SKM-1 (cell line): ENCODE data around the gene IFFO2.

Experiments
- DNase-seq: peaks from one replicate; lab custom pipeline; 2025; ENCODE audit not compliant: unreplicated experiment; lab: John Stamatoyannopoulos, UW

Gene IFFO2

DNA sequence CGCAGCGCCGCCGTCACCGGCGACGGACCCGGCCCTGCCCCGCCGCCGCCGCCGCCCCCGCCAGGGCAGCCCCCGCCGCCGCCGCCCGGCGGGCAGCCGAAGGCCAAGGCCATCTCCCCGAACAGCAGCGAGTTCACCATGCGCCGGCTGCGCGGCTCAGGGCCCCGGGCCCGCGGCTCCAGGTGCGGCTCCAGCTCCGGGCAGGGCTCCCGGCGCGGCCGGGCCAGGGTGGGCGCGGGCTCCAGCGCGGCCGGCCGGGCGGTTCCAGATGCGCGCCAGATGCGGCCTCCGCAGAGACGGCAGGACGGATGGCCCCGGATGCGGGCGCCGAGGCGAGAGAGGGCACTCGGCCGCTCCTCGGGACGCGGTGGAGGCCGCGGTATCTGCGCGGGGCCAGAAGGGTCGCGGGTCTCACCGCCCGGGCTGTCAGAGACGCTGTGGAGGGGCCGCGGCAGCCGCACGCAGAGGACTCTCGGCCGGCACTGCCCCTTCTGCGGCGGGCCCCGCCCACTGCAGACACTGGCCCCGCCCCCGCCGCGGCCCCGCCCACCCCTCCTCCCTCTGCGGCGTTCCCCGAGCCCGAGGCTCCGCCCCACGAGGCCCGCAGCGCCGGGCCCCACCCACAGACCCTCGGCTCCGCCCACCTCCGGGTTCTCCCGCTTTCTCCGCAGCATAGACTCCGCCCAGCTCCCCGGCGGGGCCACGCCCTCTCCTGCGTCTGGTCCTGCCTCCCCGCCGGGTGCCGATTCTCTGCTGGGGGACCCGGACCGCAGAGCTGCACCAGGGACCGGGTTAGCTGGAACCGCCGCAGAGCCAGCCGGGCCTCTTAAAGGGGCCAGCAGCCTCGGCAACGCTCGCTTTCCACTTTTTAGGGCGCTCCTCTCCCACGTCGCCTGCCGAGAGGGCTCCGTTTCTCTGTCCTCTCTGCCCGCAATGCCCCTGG, at the start of gene IFFO2:
IFFO2 (minus strand) TSS at position 484 of the 943 bp plus-strand sequence; CDS start at position 140, 344 bp downstream.
- DNase-seq, result peak; percentile 82

DNA sequence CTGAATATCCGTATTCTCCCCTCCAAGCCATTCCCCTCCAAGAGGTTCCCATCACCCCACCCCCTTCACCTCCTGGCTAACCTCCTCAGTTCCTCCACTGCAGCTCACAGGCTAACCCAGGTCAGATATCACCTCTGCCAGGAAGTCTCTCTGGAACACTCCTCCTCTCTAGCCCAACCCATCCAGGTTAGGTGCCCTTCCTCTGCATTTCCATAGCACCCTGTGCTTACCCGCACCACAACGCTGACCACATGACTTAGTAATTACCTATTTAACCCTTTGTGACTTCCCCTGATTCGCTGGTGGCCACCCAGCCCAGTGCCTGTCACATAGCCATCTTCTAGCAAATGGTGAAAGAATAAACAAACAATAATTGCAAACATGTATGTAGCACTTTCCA, 49.5 kb upstream of the IFFO2 start:
- DNase-seq, result no peak

DNA sequence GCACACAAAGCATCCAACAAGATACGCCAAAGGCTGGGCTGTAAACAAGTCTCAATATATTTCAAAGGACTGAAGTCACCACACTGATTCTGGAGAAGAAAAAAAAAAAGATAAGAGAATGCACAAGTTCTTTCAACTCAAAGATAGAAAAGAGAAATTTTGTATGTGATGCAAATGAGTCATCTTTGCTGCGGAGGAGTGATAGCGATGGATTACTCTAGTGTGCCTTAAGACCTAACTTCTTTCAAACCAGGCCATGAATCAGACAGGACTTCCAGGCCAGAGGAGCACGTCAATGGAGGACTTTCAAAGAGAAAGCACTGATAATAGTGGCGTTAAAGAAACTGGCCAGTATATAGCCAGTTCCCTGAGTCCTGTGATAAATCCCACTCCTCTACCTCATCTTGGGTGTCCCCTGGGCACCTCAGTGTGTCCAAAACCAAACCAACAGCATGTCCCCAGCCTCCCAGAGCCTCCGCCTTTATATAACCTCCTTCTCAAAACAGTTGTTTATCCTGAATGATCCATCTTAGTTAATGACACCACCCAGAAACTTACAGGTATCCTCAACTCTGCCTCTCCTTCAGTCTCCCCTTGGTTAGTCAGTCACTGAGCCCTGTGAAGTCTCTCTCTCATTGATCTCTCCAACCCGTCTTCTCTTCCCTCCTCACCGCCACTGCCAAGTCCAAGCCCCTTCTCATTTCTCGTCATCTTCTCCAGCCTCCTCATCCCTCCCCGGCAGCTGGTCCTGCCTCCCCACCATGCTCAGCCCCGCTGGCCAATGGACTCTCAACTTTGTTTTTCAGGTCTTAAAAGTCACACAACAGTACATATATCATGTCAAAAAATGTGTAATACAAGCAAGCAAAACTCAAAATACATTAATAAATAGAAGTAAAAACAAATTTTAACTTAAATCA, 47.2 kb upstream of the IFFO2 start:
- no peak for DNase-seq

DNA sequence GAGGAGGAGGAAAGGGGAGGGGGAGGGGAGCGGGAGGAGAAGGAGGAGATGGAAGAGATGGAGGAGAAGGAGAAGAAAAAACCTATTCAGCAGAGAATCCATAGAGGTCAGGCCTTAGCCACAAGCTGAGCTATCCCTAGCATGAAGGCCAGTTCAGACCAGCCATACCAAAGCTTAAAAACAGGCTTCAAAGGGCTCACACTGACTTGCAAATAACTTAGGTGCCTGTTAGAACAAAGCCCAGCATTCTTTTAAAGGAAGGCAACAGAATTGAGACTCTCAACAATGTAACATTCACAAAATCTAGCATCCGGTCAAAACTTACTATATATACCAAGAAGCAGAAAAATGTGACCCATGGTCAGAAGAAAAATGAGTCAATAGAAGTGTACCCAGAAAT, 43.6 kb upstream of the IFFO2 start:
- no peak for DNase-seq

DNA sequence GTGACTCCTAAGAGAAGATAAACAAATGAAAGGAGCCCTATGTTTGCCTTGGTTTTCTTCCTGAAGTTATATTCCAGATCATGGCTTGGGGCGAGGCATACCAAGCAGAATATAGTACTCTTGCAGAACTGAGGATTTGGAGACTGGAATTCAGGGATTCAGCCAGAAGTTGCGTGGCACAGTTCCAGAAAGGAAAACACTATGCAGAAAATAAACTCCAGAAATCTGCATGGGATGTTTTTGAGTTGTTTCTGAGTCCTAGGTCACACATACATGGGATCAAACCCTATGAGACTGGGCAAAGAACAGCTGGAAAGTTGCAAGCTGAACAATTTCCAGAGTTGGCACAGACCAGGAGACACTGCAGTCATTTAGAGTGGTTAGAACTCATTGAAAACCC, 42.9 kb upstream of the IFFO2 start:
- no peak for DNase-seq

DNA sequence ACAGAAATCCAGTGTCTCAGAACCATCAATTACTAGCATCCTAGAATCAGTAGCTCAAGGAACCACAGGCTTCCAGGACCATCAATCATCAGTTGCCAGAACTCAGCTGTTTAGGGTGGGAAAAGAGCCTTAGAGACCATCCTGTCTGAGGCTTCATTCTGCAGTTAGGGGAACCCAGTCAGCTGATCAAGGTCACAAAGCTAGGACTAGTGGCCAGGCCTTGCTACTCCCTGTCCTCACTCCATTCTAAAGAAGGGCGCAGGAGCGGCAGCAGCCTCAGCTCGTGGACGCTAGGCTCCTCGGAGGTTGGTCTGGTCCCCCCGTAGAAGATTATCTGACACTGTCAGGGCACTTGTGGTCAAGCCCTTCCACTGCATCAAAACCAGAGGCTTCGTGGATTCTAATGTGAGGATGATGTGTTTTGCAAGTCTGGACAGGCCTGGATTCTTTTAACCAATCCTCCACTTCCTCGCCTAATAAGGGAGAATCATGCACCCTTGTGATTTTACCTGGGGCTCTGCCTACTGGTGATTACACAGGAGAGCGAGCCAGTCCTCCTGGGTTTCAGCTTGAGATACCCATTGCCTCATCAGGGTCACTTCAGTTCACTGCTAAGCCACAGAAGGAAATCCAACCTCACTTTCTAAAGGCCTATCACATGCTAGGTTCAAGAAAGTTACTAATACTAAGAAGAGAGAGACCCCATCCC, 41.7 kb upstream of the IFFO2 start:
- DNase-seq, result peak; percentile 42

DNA sequence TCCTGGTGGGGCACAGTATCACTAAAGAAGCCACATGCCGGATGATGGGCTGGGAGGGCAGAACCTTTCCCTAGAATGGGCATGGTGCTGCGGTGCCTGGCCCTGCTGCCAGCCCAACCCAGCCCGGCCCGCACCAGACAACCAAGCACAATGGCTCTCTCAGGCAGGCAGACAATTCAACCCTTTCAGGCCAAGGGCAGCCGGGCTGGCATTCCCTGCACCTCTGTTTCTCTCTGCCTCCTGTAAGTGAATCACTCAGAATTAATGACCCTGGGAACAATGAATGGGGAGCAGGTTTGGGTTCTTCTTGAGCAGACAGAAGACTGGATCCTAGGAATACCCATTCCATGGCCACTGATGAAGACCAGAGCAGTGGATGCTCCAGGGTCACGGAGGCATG, 41.0 kb upstream of the IFFO2 start:
- no peak for DNase-seq

DNA sequence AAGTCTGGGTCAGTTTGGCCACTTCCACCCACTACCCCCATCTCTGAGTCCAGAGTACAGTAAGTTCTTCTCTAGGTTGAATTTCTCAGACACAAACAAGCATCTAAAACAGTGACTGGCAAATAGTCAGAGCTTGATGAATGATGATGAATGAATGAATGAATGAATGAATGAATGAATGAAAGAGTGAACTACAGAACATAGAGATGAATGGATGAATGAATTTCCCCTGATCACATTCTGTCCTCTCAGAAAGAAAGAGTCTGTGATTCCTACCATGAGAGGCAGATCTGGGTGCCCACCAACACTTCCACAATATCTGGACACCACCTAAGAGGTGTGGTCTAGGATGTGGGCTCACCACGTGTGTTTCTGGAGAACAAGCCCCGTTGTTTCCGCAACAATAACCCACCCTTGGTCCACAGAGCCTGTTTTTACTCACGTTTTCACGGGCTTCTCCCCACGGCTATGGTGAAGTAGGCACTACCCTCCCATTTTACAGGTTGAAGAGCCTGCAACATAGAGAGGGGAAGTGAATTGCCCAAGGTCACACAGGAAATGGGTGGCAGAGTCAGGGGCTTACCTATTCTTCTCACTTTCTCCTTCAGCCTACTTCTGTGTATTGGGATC, 40.2 kb upstream of the IFFO2 start:
- DNase-seq, result no peak

DNA sequence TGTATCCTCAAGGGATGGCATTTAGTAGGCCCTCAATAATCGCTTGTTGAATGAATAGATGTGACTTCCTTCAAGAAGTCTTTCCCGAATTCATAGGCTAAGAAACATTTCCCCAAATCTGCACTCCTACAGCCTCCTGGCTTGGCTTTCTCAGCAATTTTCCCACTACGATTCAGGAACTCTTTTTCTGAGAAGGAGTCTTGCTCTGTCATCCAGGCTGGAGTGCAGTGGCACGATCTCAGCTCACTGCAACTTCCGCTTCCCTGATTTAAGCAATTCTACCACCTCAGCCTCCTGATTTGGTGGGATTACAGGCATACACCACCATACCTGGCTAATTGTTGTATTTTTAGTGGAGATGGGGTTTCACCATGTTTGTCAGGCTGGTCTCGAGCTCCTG, 37.9 kb upstream of the IFFO2 start:
- no peak for DNase-seq

DNA sequence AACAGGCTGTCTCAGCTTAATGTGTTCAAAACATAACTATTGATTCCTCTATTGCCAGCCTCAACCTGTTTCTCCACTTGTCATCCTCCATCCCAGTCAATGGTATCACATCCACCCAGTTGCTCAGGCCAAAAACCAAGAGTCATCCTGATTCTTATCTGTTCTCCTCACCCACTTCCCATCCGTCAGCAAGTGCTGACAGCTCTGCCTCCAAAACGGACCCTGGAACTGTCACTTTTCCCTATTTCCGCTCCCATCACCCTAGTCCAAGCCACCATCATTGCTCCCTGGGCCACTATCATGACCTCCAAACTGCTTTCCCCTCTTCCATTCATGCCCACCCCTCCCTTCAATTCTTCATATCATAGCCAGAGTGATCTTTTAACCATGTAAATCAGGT, 36.2 kb upstream of the IFFO2 start:
- DNase-seq, result no peak

DNA sequence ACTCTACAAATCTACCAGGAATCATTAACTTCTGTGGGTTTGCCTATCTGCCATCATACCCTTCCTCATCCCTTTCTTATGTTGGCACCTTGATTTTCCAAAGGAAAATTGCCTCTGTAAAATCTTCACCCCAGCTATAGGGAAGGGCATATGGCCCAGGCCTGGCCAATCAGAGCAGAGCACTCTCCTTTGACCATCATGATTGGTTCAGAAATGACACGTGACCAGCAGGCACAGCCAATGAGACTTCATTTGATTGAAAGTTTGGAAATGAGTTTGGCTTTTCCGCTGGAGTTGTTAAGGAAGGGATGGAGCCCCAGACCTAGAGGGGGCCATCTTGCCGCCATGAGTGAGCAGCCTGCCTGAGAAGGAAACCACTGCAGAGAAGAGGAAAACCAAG, 35.1 kb upstream of the IFFO2 start:
- DNase-seq, result no peak

DNA sequence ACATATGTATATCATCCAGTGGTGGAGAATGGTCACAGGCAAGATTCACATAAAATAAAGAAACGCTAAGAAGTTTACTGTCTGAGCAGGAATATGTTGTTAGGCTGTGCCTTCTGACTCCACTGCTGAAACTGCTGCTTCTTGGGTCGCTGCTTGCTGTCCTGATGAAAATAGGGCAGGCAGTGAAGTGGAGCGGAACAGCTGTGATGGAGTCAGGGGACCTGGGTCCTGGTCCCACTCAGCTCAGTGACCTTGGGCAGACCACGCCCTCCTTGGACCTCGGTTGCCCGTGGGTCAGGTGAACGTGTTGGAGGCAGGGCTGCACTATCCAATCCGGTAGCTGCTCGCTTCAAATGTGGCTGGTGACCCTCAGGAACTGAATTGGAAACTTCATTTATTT, 33.4 kb upstream of the IFFO2 start:
- no peak for DNase-seq

DNA sequence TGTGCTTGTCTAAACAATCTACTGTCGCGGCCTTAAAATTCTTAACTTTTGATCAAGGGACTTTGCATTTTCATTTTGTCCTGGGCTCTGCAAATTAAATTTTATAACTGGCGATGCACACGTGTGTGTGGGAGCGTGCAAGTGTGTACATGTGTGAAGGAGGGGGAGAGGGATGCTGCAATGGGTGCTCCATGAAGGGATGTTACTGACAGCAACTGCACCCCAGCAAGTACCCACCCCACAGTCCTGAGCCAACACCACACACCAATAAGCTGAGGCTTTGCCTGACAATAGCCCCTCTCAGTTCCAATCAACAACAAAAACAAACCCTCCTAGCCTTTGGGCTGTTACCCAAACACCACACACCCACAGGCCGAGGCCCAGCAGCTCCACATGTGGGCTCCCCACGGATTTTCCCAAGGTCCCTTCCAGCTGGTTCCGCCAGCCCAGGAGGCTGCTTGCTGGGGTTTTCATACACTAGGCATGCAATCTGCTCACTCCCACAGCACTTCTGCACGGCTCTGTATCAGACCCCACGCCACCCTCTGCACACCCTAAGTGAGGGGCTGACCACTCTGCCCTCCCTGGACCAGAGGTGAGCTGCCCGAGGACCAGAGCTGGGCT, 32.8 kb upstream of the IFFO2 start:
- no peak for DNase-seq

DNA sequence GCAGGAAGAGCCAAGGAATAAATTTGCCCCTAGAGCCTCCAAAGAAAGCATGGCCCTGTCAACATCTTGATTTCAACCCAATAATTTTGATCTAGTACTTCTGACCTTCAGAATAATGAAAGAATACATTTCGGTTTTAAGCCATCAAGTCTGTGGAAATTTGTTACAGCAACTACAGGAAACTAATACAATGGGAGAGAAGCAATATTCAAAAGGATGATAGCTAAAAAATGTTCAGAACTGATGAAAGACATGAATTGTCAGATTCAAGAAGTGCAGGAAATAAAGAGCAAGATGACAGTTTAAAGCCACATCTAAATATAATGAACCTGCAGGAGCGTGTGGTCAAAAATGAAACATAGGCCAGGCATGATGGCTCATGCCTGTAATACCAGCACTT, 24.8 kb upstream of the IFFO2 start:
- no peak for DNase-seq

DNA sequence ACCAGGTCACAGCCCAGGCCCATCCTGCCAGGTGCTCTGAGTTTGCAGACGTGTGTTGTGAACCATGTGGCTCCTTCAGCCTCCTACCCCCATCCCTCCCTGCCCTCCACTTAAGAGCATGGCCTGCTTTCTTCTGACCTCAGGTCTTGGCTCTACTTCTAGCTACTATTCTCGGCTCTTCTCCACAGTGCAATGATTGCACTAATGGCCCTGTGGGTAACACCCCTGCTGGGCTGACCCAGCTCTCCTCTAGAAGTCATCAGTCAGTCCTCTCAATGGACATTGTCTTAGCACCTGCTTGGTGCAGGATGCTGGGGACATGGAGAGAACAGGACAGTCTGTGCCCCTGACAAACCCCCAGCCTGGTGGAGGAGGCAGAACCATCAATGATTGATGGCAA, 22.2 kb upstream of the IFFO2 start:
- DNase-seq, result no peak

DNA sequence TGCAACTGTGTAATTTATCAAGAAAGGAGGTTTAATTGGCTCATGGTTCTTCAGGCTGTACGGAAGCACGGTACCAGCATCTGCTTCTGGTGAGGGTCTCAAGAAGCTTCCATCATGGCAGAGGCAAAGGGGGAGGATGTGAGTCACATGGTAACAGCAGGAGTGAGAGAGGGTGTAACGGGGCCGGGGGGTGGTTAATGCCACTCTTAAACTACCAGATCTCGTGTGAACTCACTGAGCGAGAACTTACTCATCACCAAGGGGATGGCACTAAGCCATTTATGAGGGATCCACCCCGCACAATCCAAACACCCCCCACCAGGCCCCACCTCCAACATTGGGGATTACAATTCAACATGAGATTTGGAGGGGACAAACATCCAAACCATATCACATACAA, 21.0 kb upstream of the IFFO2 start:
- no peak for DNase-seq

DNA sequence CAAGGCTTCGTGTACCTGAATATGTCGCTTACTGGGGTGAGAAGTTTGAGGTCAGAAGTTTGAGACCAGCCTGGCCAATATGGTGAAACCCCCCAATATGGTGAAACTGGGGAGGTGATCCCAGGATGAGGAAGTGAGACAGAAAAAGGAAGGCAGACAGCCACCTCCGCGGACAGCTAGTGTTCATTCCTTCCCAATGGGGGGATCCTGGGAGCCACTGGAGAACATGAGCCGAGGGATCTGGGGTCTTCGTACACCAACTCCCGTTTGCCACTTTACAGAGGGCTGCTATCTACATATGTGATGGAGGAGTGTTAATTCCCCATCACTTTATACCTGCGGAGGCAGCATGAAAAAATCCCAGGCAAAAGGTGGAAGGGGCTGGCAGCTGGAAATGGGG, 19.6 kb upstream of the IFFO2 start:
- DNase-seq, result no peak

DNA sequence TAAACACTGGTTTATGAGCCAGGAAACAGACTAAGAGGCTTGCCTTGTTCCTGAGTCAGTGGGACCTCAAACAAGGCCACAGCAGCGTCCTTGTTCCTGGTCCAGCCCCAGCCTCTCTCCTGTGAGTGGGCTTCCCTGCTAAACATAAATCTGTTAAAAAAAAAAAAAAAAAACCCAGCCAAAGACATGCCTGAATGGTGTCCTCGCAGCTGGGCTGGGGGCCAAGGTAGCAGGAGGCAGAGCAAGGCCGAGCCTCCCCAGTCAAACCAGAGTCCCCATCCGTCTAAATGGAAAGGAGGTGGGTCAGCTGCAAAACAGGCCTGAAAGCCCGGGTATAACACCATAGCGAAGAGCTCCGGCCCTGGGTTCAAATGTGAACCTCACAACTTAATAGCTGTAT, 18.1 kb upstream of the IFFO2 start:
- no peak for DNase-seq

DNA sequence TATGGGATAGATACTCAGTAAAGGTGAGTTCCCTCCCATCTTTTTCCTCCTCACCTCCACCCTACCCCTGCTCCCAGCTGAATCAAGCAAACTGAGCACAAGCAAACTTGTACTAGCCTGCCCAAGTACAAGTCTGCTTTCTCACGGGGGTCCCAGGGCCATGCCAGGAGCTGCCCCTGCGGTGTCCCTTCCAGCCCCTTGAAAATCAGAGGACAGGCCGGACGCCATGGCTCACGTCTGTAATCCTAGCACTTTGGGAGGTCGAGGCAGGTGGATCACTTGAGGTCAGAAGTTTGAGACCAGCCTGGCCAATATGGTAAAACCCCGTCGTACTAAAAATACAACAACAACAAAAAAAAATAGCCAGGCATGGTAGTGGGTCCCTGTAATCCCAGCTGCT, 17.5 kb upstream of the IFFO2 start:
- DNase-seq, result no peak

DNA sequence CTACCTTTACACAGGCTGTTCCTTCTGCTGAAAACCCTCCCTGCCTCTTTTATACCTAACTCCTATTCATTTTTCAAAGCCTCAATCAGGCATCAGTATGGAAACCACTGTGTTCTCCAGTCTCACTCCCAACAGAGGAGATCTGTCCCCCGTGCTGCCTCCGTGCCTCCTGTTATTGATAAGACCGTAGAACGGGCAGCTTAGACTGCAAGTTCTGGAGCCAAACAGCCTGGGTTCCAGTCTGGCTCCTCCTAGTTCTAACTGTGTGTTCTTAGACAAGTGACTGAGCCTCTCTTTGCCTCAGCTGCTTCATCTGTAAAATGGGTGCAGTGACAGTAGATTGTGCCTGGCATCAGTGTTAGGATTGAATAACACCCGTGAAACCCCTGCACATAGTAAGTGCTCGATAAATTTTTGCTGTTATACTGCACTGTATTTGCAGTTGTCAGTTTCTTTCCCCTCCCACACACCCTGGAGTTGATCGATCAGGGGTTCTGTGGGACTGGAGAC, 17.0 kb upstream of the IFFO2 start:
- no peak for DNase-seq
